ENCODE data around the gene SMAD4. TPM values are rescaled to one million over a fixed set of nuclear protein-coding genes. Genes with fewer than 3 reads are reported as not detected.

Gene SMAD4
- total and polyA plus RNA-seq, 2 of the 8 experiments (the other 6 are each of a cell fraction or from before 2014, with no cell fraction given), result 86.5 to 139 TPM

- ChIA-PET CTCF (ENCODE audit: partially characterized antibody) (interaction anchor here (0.6 to 2.3 kb wide), 7 partner anchors 9 to 539 kb away, joined by 3 to 11 read pairs (median 3); no protein-coding TSS in a partner anchor), POLR2A (ENCODE audit: partially characterized antibody) (interaction anchor here (1.7 kb wide), 1 partner anchor 63 kb away, joined by 7 read pairs; the partner anchor contains the start of gene MEX3C)
- no peak overlapping the region for H3K4me3 ChIP-seq (ENCODE audit: extremely low read depth in 1 of 4, insufficient read depth in 2 of 4, low read depth in 3 of 4, low read length in 4 of 4)
- no peaks in the 10 kb centered on the region for H3K36me3 ChIP-seq (ENCODE audit: control insufficient read depth in 2 of 4, insufficient read depth in 4 of 4, low read length in 3 of 4)
- no peak overlapping the region for H2BK15ac ChIP-seq (ENCODE audit: low read length)
- H3K79me2 ChIP-seq (ENCODE audit: control insufficient read depth in 1 of 2, insufficient read depth in 2 of 2, low read length in 2 of 2), result no peaks in the 10 kb centered on the region
- H3K4me2 ChIP-seq (ENCODE audit: insufficient read depth in 1 of 2, low read depth in 2 of 2, low read length in 2 of 2), result no peak overlapping the region
- H4K5ac ChIP-seq (ENCODE audit: insufficient read length, low read depth, low read length), result no peak overlapping the region
- no peak overlapping the region for H3K27ac ChIP-seq (ENCODE audit: low read depth, low read length)
- H2BK20ac ChIP-seq (ENCODE audit: low read length), result no peak overlapping the region
- H4K91ac ChIP-seq (replicated peaks; ENCODE audit: insufficient read length, low read length), result peak overlapping the region; percentile 52
- DNase-seq (ENCODE audit: low read depth in 1 of 2, low spot score in 2 of 2) (no peak), FAIRE-seq (no peak)
- no peak overlapping the region for H3K23ac ChIP-seq (ENCODE audit: insufficient read length)
- H4K20me1 ChIP-seq (replicated peaks in 1 of 2; ENCODE audit: control insufficient read depth in 1 of 2, insufficient read depth in 2 of 2, low read length in 2 of 2), result no peaks in the 10 kb centered on the region
- H3K79me1 ChIP-seq (ENCODE audit: low read depth, low read length), result no peaks in the 10 kb centered on the region
- H3K27me3 ChIP-seq (replicated peaks in 1 of 4; ENCODE audit: control insufficient read depth in 3 of 4, extremely low read depth in 1 of 4, insufficient read depth in 3 of 4, low read length in 3 of 4), result no peaks in the 10 kb centered on the region
- no peak overlapping the region for H4K8ac ChIP-seq (ENCODE audit: extremely low read depth, insufficient read depth, low read length)
- H3K4ac ChIP-seq (replicated peaks; ENCODE audit: insufficient read length, low read depth, low read length), result no peak overlapping the region
- peaks cover 0 to 5% (median 0%) of the 10 kb centered on the region in 4 experiments; a peak in 1 of 7 replicates for H3K4me1 ChIP-seq (replicated peaks in 1 of 4; ENCODE audit: control insufficient read depth in 3 of 4, insufficient read depth in 4 of 4, low read length in 3 of 4)
- no peak overlapping the region for H2AFZ ChIP-seq (ENCODE audit: low read length)
- no peak overlapping the region for H3K9ac ChIP-seq (replicated peaks in 1 of 4; ENCODE audit: extremely low read depth in 1 of 4, low read depth in 3 of 4, low read length in 3 of 4)
- H3K14ac ChIP-seq (ENCODE audit: insufficient read length), result no peak overlapping the region
- no peak overlapping the region for H3K56ac ChIP-seq (replicated peaks; ENCODE audit: insufficient read length, low read depth, low read length)
- H3K18ac ChIP-seq (ENCODE audit: extremely low read depth, low read length), result 0 out of 2 replicates have a peak overlapping the region, but pooled peaks have one; percentile 48
- H2BK5ac ChIP-seq (ENCODE audit: low read depth, low read length), result no peak overlapping the region
- no peaks in the 10 kb centered on the region for H3K23me2 ChIP-seq (ENCODE audit: low read depth, low read length)
- 86% methylated on average over 12 of the region's 12 CpGs; no CpG with 5 or more reads in 1 of the 2 experiments for WGBS, 2 experiments (ENCODE audit: extremely low coverage in 1 of 2, insufficient coverage in 1 of 2, insufficient read length in 1 of 2, insufficient replicate concordance in 2 of 2, low coverage in 1 of 2, low lambda C conversion rate in 2 of 2, missing lambda C conversion rate in 1 of 2)
- H2AK5ac ChIP-seq (ENCODE audit: low read depth, low read length), result no peak overlapping the region
- no peak overlapping the region for H2BK120ac ChIP-seq (replicated peaks; ENCODE audit: low read depth, low read length)
- H3K9me3 ChIP-seq (ENCODE audit: insufficient read depth in 2 of 2, low read depth in 1 of 2, low read length in 1 of 2), result no peaks in the 10 kb centered on the region
- H2BK12ac ChIP-seq (ENCODE audit: low read depth, low read length), result no peak overlapping the region
- no peak for TF ChIP-seq SUZ12 (IDR thresholded peaks at IDR 0.05; ENCODE audit: low read length)
- TF ChIP-seq KDM5A (IDR thresholded peaks at IDR 0.05; ENCODE audit: low read length), result no peak
- TF ChIP-seq USF2 (IDR thresholded peaks at IDR 0.05; ENCODE audit: low read length), result no peak
- no peak for TF ChIP-seq EGR1 (IDR thresholded peaks at IDR 0.05; ENCODE audit: borderline replicate concordance, low read depth, low read length)
- TF ChIP-seq JUND (IDR thresholded peaks at IDR 0.05; ENCODE audit: low read length), result no peak
- no peak for TF ChIP-seq EZH2 (IDR thresholded peaks at IDR 0.05; ENCODE audit: low read depth, low read length, severe bottlenecking)
- TF ChIP-seq KDM1A (IDR thresholded peaks at IDR 0.05; ENCODE audit: borderline replicate concordance, low read length), result no peak
- TF ChIP-seq RFX5 (IDR thresholded peaks at IDR 0.05; ENCODE audit: borderline replicate concordance, low read depth, low read length), result no peak
- no peak for TF ChIP-seq NRF1 (IDR thresholded peaks at IDR 0.05; ENCODE audit: low read depth, low read length)
- TF ChIP-seq MAX (IDR thresholded peaks at IDR 0.05), result no peak
- TF ChIP-seq CEBPB (IDR thresholded peaks at IDR 0.05; ENCODE audit: low read depth, low read length), result no peak
These were observed 103.7 kb downstream of the SMAD4 start for GRCh38 chr18:51133580-51134160.

All from H1 (cell line).